ENCODE data around the gene CHD5. TPM values are rescaled to one million over a fixed set of nuclear protein-coding genes. Genes with fewer than 3 reads are reported as not detected.
A peak's percentile ranks its signal among the peaks of the same experiment; 100 is the strongest.

The CHD5 gene
- total RNA-seq, 1 donor from 2014 or later: 31.4 TPM

DNA sequence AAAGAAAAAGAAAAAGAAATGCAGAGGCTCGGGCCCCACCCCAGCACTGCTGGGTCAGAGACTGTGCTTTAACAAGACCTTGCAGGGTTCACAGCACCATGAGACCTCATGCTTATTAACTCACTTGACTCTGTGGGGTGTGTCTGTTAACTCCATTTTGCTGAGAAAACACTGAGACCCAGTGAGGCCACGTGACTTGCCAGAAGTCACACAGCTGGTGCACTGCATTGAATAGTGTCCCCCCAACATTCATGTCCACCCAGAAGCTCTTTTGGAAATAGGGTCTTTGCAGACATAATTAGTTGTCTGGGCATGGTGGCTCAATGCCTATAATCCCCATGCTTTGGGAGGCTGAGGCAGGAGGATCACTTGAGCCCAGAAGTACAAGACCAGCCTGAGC lies 39.7 kb downstream of the CHD5 start:
- no peak for FAIRE-seq
- no peak for DNase-seq (ENCODE audit: low spot score in 2 of 2)

- FAIRE-seq (no peak), DNase-seq (ENCODE audit: low spot score in 2 of 2) (no peak)
Measured at GRCh38 chr1:6137758-6138157, 42.4 kb downstream of the CHD5 start.

- FAIRE-seq (no peak), DNase-seq (ENCODE audit: low spot score in 2 of 2) (no peak)
Measured at GRCh38 chr1:6136516-6137220, 43.5 kb downstream of the CHD5 start.

DNA sequence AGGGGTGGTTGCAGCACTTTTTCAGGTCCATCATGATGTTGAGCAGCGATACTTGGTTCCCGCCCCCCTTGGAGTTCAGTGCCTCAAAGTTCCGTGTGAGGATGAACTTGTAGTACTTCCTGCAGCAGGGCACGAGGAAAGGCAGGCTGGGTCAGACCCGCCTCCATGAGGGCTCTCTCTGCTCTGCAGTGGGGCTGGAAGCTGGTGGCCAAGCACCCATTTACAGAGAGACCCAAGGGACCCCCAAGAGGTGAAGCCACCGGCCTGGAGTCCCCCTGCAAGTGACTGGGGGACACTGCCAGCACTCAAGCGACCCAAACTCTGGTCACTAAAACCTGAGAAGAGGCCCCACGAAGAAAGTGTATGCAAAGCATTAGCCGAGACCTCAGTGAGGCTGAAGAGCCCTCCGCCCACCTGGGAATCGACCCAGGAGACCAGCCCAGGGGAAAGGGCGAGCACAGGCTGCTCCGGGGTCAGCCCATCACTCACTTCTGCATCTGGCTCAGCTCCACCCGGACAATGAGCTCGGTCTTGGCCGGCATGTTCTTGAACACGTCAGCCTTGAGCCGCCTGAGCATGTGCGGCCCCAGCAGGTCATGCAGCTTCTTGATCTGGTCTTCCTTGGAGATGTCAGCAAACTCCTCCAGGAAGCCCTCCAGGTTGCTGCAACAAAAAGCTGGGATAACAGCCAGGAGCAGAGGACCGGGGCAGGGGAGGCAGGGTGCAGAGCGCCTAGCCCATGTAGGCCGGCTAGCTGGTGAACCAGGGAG lies 45.2 kb downstream of the CHD5 start:
- no peak for FAIRE-seq
- DNase-seq (ENCODE audit: low spot score in 2 of 2): no peak

DNA sequence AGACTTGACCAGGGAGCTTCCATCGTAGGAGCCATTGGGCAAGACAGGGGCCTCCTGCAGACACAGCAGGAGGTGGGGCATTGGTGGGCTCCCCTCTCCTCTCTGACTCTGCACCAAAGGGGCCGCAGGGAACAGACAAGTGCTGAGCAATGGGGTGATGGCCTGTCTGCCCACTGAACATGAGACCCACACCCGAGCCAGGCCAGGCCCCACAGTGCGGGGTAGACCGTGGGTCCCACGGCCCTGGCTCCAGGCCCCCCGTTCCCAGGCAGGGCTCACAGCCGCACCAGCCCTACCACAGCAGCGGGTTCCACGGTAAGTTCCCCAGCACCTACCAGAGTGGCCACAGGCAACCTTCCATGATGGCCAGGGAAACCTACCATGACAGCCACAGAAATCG lies 45.9 kb downstream of the CHD5 start:
- DNase-seq (ENCODE audit: low spot score in 2 of 2) (no peak), FAIRE-seq (no peak)

DNA sequence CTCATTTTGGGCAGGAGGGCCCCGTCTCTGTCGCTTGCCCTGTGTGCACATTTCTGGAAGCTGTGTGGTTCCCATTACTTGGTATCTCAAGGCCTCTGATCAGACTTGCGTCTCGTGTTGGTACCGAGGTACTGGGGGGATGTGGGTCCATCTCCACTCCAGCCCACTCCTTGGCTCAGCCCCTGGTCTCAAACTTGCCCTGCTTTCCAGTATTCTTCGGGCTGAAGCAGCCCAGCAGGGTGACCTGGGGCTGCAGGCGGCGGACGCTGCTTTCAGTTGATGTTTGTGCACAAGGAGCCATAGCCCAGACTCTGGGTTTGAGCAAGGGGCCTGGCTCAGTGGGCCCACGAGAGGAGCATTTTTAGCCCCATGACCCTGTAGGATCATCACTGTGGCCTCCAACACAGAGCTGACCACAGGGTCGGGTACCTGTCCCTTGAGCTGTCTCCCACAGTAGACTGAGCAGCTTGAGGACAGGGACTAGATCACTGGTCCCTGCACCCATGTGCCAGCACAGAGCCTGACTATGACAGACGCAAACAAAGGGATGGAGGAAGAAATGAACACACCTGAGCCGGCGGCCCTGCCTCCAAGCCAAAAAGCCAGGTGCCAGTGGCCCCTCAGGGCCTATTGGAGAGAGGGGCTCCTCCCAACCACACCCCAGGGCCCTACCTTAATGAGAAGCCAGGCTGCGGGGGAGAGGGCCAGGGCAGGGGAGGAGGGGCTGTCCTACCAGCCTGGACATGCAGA lies 46.8 kb downstream of the CHD5 start:
- DNase-seq (ENCODE audit: low spot score in 2 of 2): no peak
- no peak for FAIRE-seq

DNA sequence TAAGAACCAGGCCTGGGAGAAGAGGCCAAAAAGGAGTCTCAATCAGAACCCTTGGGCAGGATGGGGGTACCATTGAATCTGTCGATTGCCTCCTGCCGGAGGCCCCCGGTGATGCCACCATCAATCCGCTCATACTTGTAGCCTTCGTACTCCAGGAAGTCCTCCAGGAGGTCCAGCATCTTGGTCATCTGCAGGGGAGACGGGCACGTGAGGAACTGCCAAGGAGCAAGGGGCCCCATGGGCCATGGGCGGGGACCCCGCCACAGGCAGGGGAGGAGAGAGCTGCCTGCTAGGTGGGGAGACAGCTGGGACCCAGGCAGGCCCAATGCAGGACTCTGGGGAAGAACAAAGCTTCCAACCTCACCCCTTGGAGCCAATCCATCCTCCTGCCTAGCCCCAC lies 48.6 kb downstream of the CHD5 start:
- FAIRE-seq (no peak), DNase-seq (ENCODE audit: low spot score in 2 of 2) (no peak)

GRCh38 chr1:6130596-6130995 lies 49.5 kb downstream of the CHD5 start:
- DNase-seq (ENCODE audit: low spot score in 2 of 2) (no peak), FAIRE-seq (no peak)

GRCh38 chr1:6130036-6130435 lies 50.1 kb downstream of the CHD5 start:
- DNase-seq (ENCODE audit: low spot score in 2 of 2) (no peak), FAIRE-seq (no peak)

DNA sequence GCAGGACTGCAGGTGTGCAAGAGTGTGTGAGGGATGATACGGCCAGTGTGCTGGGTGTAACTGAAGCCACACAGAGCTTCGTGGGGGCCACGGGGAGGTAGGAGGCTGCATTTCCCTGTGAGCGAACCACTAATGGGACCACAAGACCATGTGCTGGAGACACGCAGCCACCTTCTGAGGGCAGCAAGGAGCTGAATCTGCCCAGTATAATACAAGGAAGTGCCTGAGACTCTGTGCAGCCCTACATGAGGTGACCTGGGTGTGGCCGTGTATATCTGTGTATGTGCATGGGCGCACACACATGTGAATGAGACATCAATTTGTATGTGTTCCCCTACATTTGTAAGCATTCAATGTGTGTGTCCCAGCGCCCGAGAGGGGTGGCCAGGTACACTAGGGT lies 50.8 kb downstream of the CHD5 start:
- FAIRE-seq: no peak
- DNase-seq (ENCODE audit: low spot score in 2 of 2): no peak

GRCh38 chr1:6128276-6129081 lies 51.6 kb downstream of the CHD5 start:
- no peak for DNase-seq (ENCODE audit: low spot score in 2 of 2)
- no peak for FAIRE-seq

- no peak for FAIRE-seq
- peak; percentile 70 to 81 for DNase-seq (ENCODE audit: low spot score in 2 of 2)
Measured at GRCh38 chr1:6127587-6128163, 52.4 kb downstream of the CHD5 start.

DNA sequence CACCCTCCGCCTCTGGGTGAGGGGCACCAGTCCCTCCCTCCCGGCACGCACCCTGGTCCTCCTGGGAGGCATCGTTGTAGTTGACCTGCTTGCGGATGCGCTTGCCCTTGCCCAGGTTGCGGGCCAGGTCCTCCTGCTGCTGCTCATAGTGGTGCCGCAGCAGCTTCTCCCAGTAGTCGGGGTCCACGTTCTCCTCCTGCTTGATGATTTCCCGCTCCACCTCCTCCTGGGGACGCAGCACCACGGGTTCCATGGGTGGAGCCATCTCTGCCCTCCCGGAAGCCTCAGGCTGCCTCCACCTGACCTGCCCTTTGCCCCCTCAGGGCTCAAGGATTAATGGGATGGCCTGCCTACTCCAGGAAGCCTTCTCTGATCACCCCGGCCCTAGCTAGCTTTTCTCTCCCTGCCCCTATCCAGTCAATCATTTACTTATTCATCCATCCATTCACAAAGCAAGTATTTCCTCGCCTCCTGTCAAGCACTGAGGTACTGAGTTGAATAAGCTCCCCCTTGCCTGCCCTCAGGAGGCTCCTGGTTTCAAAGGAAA lies 53.5 kb downstream of the CHD5 start:
- DNase-seq (ENCODE audit: low spot score in 2 of 2): no peak
- FAIRE-seq: no peak

GRCh38 chr1:6126028-6126427 lies 54.1 kb downstream of the CHD5 start:
- DNase-seq (ENCODE audit: low spot score in 2 of 2) (no peak), FAIRE-seq (no peak)

- FAIRE-seq (no peak), DNase-seq (ENCODE audit: low spot score in 2 of 2) (no peak)
Measured at GRCh38 chr1:6125366-6125765, 54.8 kb downstream of the CHD5 start.

- DNase-seq (ENCODE audit: low spot score in 2 of 2) (no peak), FAIRE-seq (no peak)
Measured at GRCh38 chr1:6124746-6125365, 55.3 kb downstream of the CHD5 start.

DNA sequence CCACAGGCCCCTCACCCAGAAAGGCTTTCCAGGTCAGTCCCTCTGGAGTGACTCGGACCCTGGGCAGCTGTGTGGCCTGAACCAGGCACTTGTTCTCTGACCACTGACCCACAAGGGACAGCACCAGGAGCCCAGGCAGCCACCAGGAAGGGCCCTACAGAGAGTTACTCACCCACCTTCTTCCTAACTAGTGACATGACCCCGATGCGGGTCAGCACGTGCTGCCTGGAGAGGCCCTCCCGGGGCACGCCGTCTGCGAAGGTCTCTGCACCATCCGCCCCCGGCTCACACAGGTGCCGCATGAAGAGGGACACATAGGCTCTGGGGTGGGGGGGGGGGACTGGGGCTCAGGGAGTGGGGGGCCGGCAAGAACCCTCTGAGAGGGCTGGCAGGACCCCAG lies 55.8 kb downstream of the CHD5 start:
- no peak for FAIRE-seq

DNA sequence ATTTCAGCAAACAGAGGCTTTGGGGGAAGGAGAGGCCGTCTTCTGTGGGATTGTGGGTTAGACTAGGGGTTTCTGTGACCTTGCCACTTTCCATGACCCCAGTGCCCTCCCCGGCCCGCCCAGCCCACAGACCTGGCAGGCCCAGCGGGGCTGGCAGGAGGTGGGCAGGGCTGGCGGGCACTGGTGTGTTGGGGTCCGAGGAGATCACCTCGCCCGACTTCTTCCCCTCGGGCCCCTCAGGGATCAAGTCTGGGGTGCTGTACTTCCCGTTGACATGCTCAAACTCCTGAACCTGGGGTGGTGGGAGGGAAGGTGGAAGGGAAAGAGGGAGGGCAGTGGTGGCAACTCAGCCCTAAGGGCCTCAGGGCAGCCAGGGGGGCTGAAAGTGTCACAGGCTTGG lies 56.3 kb downstream of the CHD5 start:
- DNase-seq (ENCODE audit: low spot score in 2 of 2) (no peak), FAIRE-seq (no peak)

More for the DNA sequence above, 55.8 kb downstream of the CHD5 start:
- no peak for DNase-seq (ENCODE audit: low spot score in 2 of 2)

DNA sequence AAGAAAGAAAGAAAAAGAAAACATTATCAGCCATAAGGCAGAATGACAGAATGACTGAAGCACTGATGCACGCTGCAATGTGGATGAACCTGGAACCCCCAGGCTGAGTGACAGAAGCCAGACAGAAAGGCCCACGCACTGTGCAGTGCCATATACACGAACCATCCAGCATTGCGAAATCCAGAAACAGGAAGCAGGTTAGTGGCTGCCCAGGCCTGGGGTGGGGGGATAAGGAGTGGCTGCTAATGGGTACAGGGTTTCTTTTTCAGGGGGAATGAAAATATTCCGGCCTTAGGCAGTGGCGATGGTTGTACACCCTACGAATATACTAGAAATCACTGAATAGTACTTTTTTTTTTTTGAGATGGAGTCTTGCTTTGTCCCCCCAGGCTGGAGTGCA lies 57.0 kb downstream of the CHD5 start:
- FAIRE-seq: no peak

More for the DNA sequence above, 57.0 kb downstream of the CHD5 start:
- no peak for DNase-seq (ENCODE audit: low spot score in 2 of 2)
